Suprapubic skin (tissue), 3 donors: ENCODE measurements around the gene CALCR.

ENCODE experiments used
- EP300 ChIP-seq: sonication (generic); formaldehyde crosslinking; IDR thresholded peaks from one replicate; pipeline ENCODE4 v1.6.1; 2017; ENCODE audit warnings: antibody characterized with exemption
- POLR2A ChIP-seq, 2 donors: fragments of 450-650 bp; IDR thresholded peaks; one replicate each; pipeline ENCODE4 v1.6.1; 2017; ENCODE audit warnings: antibody characterized with exemption in 2 of 2, mild to moderate bottlenecking in 2 of 2, moderate library complexity in 2 of 2
- TF ChIP-seq, protein P1 (sequence below), 2 donors: fragments of 200-600 bp in 1 of 2; fragments of 450-650 bp in 1 of 2; sonication (generic) in 1 of 2; IDR thresholded peaks; one replicate each; pipeline ENCODE4 v1.5.1; 2016 to 2019; ENCODE audit warnings: antibody characterized with exemption in 2 of 2, mild to moderate bottlenecking in 1 of 2, moderate library complexity in 1 of 2

DNA sequence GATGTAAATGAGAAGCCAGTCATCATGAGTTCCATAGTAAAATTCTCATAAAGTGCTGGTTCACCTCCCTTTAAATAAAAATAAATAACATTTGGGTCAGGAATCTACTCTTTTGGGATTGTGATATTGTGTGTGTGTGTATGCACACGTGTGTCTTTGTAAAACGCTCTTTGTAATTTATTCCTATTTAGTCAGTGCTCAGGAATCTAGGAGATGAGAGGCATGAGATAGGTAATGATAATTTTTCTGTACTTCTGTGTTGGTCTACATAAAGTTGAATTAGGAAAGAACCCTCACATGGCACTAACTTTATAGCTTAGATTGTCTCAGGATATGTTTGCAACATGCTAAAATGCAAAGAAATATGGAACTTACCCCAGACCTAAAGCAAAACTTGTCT is 4.9 kb upstream of the CALCR start:
- TF ChIP-seq EP300 (no peak), POLR2A (IDR thresholded peaks at IDR 0.05) (no peak)
- TF ChIP-seq, protein P1, sequence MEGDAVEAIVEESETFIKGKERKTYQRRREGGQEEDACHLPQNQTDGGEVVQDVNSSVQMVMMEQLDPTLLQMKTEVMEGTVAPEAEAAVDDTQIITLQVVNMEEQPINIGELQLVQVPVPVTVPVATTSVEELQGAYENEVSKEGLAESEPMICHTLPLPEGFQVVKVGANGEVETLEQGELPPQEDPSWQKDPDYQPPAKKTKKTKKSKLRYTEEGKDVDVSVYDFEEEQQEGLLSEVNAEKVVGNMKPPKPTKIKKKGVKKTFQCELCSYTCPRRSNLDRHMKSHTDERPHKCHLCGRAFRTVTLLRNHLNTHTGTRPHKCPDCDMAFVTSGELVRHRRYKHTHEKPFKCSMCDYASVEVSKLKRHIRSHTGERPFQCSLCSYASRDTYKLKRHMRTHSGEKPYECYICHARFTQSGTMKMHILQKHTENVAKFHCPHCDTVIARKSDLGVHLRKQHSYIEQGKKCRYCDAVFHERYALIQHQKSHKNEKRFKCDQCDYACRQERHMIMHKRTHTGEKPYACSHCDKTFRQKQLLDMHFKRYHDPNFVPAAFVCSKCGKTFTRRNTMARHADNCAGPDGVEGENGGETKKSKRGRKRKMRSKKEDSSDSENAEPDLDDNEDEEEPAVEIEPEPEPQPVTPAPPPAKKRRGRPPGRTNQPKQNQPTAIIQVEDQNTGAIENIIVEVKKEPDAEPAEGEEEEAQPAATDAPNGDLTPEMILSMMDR (IDR thresholded peaks at IDR 0.05), result no peak
